GM12878 (cell line): ENCODE data around the gene FHL2. TPM values are rescaled to one million over a fixed set of nuclear protein-coding genes. Genes with fewer than 3 reads are reported as not detected.

Experiments
- ATAC-seq: fragments of 200-7000 bp; cut with Tn5 transposase; 3 replicates; pipeline ENCODE4 v1.9.1; 2020; ENCODE audit warnings: mild to moderate bottlenecking, moderate library complexity
- BruUV-seq: library from RNA; stranded (reverse); fragments of 400-500 nt; replicated peaks from 2 replicates; lab custom pipeline; 2021; lab: Mats Ljungman, UMichigan
- CTCF ChIA-PET: fragments of 300-600 bp; sonication (Branson Sonifier 250); formaldehyde crosslinking; extraction: SDS; loops from one replicate; lab custom pipeline; 2021; ENCODE audit warnings: inconsistent platforms; lab: Yijun Ruan, JAX
- POLR2A ChIA-PET: fragments of 350-600 bp; formaldehyde crosslinking; extraction: SDS; loops from one replicate; lab custom pipeline; 2021; ENCODE audit warnings: inconsistent platforms; lab: Charles Lee
- RAD21 ChIA-PET: fragments of 300-600 bp; sonication (Branson Sonifier 250); formaldehyde crosslinking; loops from one replicate; lab custom pipeline; 2023; ENCODE audit warnings: antibody characterized with exemption; ENCODE audit not compliant: unreplicated experiment; lab: Charles Lee
- SMC1A ChIA-PET: fragments of 300-600 bp; sonication (Branson Sonifier 250); formaldehyde crosslinking; loops from one replicate; lab custom pipeline; 2023; ENCODE audit not compliant: unreplicated experiment, uncharacterized antibody; lab: Charles Lee
- DNase-seq: peaks from one replicate; pipeline ENCODE4 v3.0.0-alpha.2; 2011; ENCODE audit warnings: low read depth, low spot score
- FAIRE-seq: peaks from 3 replicates; lab custom pipeline; 2011; peaks lifted over from hg19 to GRCh38; lab: Jason Lieb, UNC
- H2AFZ ChIP-seq: 2 replicates; pipeline ENCODE4 v1.6.0; 2011; ENCODE audit warnings: low read depth, low read length, control low read depth; ENCODE audit not compliant: control insufficient read depth
- H3K27ac ChIP-seq: 2 replicates; pipeline ENCODE4 v1.5.1; 2011; ENCODE audit warnings: control low read depth; ENCODE audit not compliant: control insufficient read depth, insufficient read depth
- H3K27me3 ChIP-seq, 2 experiments: replicated peaks in 1 of 2; 2 replicates each; pipeline versions ENCODE4 v1.6.0 to v1.6.1; 2011; ENCODE audit warnings: low read length in 1 of 2; ENCODE audit not compliant: control insufficient read depth in 2 of 2, insufficient read depth in 2 of 2
- H3K36me3 ChIP-seq, 2 experiments: 2 replicates each; pipeline ENCODE4 v1.5.1; 2011; ENCODE audit warnings: low read length in 1 of 2; ENCODE audit not compliant: control insufficient read depth in 2 of 2, insufficient read depth in 2 of 2
- H3K4me1 ChIP-seq: 2 replicates; pipeline ENCODE4 v1.6.1; 2011; ENCODE audit warnings: mild to moderate bottlenecking, low read length, moderate library complexity, mixed read lengths; ENCODE audit not compliant: control insufficient read depth, insufficient read depth
- H3K4me2 ChIP-seq: 2 replicates; pipeline ENCODE4 v1.6.0; 2011; ENCODE audit warnings: control low read depth; ENCODE audit not compliant: control insufficient read depth, insufficient read depth
- H3K4me3 ChIP-seq: fragments of 200-600 bp; sonication (generic); 2 replicates; pipeline ENCODE4 v1.5.1; 2016
- H3K79me2 ChIP-seq: 2 replicates; pipeline ENCODE4 v1.6.0; 2011; ENCODE audit warnings: low read length; ENCODE audit not compliant: control insufficient read depth, insufficient read depth
- H3K9ac ChIP-seq: 2 replicates; pipeline ENCODE4 v1.8.0; 2011; ENCODE audit warnings: low read length, control low read depth, mixed read lengths; ENCODE audit not compliant: control insufficient read depth, insufficient read depth
- H3K9me3 ChIP-seq: replicated peaks from 3 replicates; pipeline ENCODE4 v1.5.1; 2011; ENCODE audit warnings: mild to moderate bottlenecking, low read length; ENCODE audit not compliant: control insufficient read depth, insufficient read depth
- H4K20me1 ChIP-seq: 2 replicates; pipeline ENCODE4 v1.6.0; 2011; ENCODE audit not compliant: control insufficient read depth, insufficient read depth
- CBX5 ChIP-seq: sonication (generic); IDR thresholded peaks from 2 replicates; pipeline ENCODE4 v1.6.1; 2016; ENCODE audit warnings: low read depth, moderate library complexity, mild to moderate bottlenecking, inconsistent platforms
- GATAD2B ChIP-seq: fragments of 450-650 bp; conservative IDR thresholded peaks from 2 replicates; pipeline ENCODE4 v1.6.1; 2017; ENCODE audit warnings: low read depth, mild to moderate bottlenecking, moderate library complexity
- IKZF1 ChIP-seq: fragments of 450-650 bp; conservative IDR thresholded peaks from 2 replicates; pipeline ENCODE4 v1.6.1; 2017; ENCODE audit warnings: antibody characterized with exemption, mild to moderate bottlenecking
- IRF4 ChIP-seq: IDR thresholded peaks from 2 replicates; pipeline ENCODE4 v1.6.1; 2011; ENCODE audit warnings: low read depth, low read length
- JUNB ChIP-seq: IDR thresholded peaks from 2 replicates; pipeline ENCODE4 v1.6.1; 2016; ENCODE audit warnings: antibody characterized with exemption, mild to moderate bottlenecking
- LARP7 ChIP-seq: fragments of 450-650 bp; IDR thresholded peaks from 2 replicates; pipeline ENCODE4 v1.6.1; 2017; ENCODE audit warnings: mild to moderate bottlenecking
- MYC ChIP-seq: IDR thresholded peaks from 2 replicates; pipeline ENCODE4 v1.6.1; 2011; ENCODE audit warnings: mild to moderate bottlenecking, low read length, moderate library complexity, inconsistent platforms; ENCODE audit not compliant: insufficient read depth, insufficient replicate concordance, insufficient read length, severe bottlenecking
- RCOR1 ChIP-seq: conservative IDR thresholded peaks from 2 replicates; pipeline ENCODE4 v1.6.1; 2012; ENCODE audit warnings: low read depth, low read length, improper control_type of control experiment
- SMARCA5 ChIP-seq: fragments of 450-650 bp; IDR thresholded peaks from 2 replicates; pipeline ENCODE4 v1.6.1; 2017; ENCODE audit warnings: mild to moderate bottlenecking
- SRF ChIP-seq, 2 experiments: IDR thresholded peaks; 2 replicates each; pipeline ENCODE4 v1.6.1; 2011; ENCODE audit warnings: low read depth in 2 of 2, low read length in 2 of 2, mild to moderate bottlenecking in 1 of 2, moderate library complexity in 1 of 2
- TARDBP ChIP-seq: IDR thresholded peaks from 2 replicates; pipeline ENCODE4 v1.6.1; 2016; ENCODE audit warnings: borderline replicate concordance
- ZNF217 ChIP-seq: fragments of 450-650 bp; IDR thresholded peaks from 2 replicates; pipeline ENCODE4 v1.6.1; 2017; ENCODE audit warnings: antibody characterized with exemption, mild to moderate bottlenecking
- WGBS: methylation state at CpG from one replicate; pipeline ENCODE4 v1.1.6; 2016; ENCODE audit warnings: low lambda C conversion rate; ENCODE audit not compliant: insufficient replicate concordance, insufficient coverage; ENCODE audit errors: missing lambda C conversion rate; 5-methylcytosine and 5-hydroxymethylcytosine counted together
- in situ Hi-C: fragments of 300-500 bp; cut with MboI; formaldehyde crosslinking; loops from 9 replicates; pipeline ENCODE4 v1.14.3; 2018; ENCODE audit warnings: mixed read lengths
- intact Hi-C: fragments of 100-400 bp; cut with micrococcal nuclease; formaldehyde crosslinking; loops from one replicate; pipeline ENCODE4 v1.14.2; 2022; ENCODE audit not compliant: unreplicated experiment
- polyA plus RNA-seq, 11 experiments: library from polyadenylated mRNA; depleted of rRNA in 4 of 11; unstranded in 6 of 11; stranded (reverse) in 5 of 11; fragments of >200 nt; fragmentation: Nextera tagmentation in 4 of 11; fragmentation: Illumina TruSeq in 1 of 11; extraction: Ambion mirVana in 4 of 11; extraction: Trizol in 1 of 11; gene quantifications; 1 replicate in 1 of 11; 2 replicates in 10 of 11; pipeline versions ENCODE4 v1.2.1 to v1.2.3, GENCODE V29; 2011 to 2016; ENCODE audit warnings: inconsistent platforms in 2 of 11, missing spikeins in 2 of 11, low read depth in 1 of 11
- total RNA-seq, 4 experiments: library from RNA; depleted of rRNA in 3 of 4; stranded (reverse); fragments of >200 nt in 3 of 4; fragmentation: Illumina TruSeq in 1 of 4; extraction: Trizol in 1 of 4; gene quantifications; 2 replicates each; pipeline versions ENCODE4 v1.2.1 to v1.2.3, GENCODE V29; 2013 to 2021
- TF ChIP-seq, protein P1 (sequence below): fragments of 450-650 bp; IDR thresholded peaks from 2 replicates; pipeline ENCODE4 v1.6.1; 2017; ENCODE audit warnings: mild to moderate bottlenecking, moderate library complexity
- TF ChIP-seq, protein P2 (sequence below): fragments of 450-650 bp; IDR thresholded peaks from 2 replicates; pipeline ENCODE4 v1.6.1; 2014; ENCODE audit warnings: mild to moderate bottlenecking
- TF ChIP-seq, protein P3 (sequence below): fragments of 450-650 bp; formaldehyde crosslinking; IDR thresholded peaks from 2 replicates; pipeline ENCODE4 v1.4.0; 2022; ENCODE audit warnings: mild to moderate bottlenecking, moderate library complexity

The FHL2 gene
- total and polyA plus RNA-seq, 10 of the 15 experiments (the other 5 are each of a cell fraction or from before 2014, with no cell fraction given): 2.2 to 9.9 (median 4.5) TPM

DNA sequence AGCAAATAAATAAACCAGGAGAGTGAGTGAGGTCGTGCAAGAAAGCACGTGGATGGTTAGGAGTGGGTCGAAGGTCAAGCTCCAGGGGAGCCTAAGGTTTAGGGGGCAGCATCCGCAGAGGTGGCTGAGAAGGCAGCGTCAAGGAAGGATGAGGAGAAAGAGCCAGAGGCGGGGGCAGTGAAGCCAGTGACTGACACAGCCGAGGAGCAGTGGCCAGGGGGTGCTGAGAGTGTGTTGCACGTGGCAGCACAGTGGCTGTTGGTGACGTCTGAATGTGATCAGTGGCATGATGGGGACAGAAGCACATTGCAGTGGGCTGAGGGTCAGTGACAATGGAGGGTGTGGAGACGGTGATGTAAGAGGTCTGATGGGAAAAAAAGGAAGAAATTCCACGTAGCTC lies 13.7 kb upstream of the FHL2 start:
- ATAC-seq (peak; percentile 27; the same call in 2 of the 3 replicates), DNase-seq (no peak), FAIRE-seq (no peak)
- Histone ChIP-seq H3K4me1 (no peaks in the 10 kb centered on the region), H3K27ac (no peak overlapping the region), H3K4me3 (no peak overlapping the region), H3K36me3 (no peaks in the 10 kb centered on the region), H3K9ac (no peak overlapping the region), H3K4me2 (no peak overlapping the region), H3K9me3 (no peaks in the 10 kb centered on the region), H4K20me1 (no peaks in the 10 kb centered on the region), H3K79me2 (no peaks in the 10 kb centered on the region), H2AFZ (no peak overlapping the region), H3K27me3 (no peaks in the 10 kb centered on the region; a peak in 2 of 4 replicates)
- no TSS peak for BruUV-seq
- ChIA-PET SMC1A (interaction anchor here (0.7 to 2.5 kb wide), 6 partner anchors 9 to 84 kb away, joined by 3 to 8 read pairs (median 5); no protein-coding TSS in a partner anchor), RAD21 (interaction anchor here (1.0 kb wide), 1 partner anchor 108 kb away, joined by 3 read pairs; no protein-coding TSS in a partner anchor), POLR2A (no interaction called here), CTCF (interaction anchor here (1.2 to 1.4 kb wide), 2 partner anchors 8 to 42 kb away, joined by 3 to 5 read pairs; no protein-coding TSS in a partner anchor)
- no peak for TF ChIP-seq ZNF217
- TF ChIP-seq SRF (IDR thresholded peaks at IDR 0.05; ENCODE audit: low read depth in 2 of 2, low read length in 2 of 2): no peak
- no peak for TF ChIP-seq MYC
- TF ChIP-seq IRF4: no peak
- no peak for TF ChIP-seq LARP7
- TF ChIP-seq, protein P1, sequence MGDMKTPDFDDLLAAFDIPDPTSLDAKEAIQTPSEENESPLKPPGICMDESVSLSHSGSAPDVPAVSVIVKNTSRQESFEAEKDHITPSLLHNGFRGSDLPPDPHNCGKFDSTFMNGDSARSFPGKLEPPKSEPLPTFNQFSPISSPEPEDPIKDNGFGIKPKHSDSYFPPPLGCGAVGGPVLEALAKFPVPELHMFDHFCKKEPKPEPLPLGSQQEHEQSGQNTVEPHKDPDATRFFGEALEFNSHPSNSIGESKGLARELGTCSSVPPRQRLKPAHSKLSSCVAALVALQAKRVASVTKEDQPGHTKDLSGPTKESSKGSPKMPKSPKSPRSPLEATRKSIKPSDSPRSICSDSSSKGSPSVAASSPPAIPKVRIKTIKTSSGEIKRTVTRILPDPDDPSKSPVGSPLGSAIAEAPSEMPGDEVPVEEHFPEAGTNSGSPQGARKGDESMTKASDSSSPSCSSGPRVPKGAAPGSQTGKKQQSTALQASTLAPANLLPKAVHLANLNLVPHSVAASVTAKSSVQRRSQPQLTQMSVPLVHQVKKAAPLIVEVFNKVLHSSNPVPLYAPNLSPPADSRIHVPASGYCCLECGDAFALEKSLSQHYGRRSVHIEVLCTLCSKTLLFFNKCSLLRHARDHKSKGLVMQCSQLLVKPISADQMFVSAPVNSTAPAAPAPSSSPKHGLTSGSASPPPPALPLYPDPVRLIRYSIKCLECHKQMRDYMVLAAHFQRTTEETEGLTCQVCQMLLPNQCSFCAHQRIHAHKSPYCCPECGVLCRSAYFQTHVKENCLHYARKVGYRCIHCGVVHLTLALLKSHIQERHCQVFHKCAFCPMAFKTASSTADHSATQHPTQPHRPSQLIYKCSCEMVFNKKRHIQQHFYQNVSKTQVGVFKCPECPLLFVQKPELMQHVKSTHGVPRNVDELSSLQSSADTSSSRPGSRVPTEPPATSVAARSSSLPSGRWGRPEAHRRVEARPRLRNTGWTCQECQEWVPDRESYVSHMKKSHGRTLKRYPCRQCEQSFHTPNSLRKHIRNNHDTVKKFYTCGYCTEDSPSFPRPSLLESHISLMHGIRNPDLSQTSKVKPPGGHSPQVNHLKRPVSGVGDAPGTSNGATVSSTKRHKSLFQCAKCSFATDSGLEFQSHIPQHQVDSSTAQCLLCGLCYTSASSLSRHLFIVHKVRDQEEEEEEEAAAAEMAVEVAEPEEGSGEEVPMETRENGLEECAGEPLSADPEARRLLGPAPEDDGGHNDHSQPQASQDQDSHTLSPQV: no peak
- TF ChIP-seq IKZF1: no peak
- TF ChIP-seq GATAD2B: no peak
- TF ChIP-seq, protein P2, sequence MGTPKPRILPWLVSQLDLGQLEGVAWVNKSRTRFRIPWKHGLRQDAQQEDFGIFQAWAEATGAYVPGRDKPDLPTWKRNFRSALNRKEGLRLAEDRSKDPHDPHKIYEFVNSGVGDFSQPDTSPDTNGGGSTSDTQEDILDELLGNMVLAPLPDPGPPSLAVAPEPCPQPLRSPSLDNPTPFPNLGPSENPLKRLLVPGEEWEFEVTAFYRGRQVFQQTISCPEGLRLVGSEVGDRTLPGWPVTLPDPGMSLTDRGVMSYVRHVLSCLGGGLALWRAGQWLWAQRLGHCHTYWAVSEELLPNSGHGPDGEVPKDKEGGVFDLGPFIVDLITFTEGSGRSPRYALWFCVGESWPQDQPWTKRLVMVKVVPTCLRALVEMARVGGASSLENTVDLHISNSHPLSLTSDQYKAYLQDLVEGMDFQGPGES: no peak
- no peak for TF ChIP-seq JUNB
- TF ChIP-seq SMARCA5: no peak
- no peak for TF ChIP-seq RCOR1
- TF ChIP-seq, protein P3, sequence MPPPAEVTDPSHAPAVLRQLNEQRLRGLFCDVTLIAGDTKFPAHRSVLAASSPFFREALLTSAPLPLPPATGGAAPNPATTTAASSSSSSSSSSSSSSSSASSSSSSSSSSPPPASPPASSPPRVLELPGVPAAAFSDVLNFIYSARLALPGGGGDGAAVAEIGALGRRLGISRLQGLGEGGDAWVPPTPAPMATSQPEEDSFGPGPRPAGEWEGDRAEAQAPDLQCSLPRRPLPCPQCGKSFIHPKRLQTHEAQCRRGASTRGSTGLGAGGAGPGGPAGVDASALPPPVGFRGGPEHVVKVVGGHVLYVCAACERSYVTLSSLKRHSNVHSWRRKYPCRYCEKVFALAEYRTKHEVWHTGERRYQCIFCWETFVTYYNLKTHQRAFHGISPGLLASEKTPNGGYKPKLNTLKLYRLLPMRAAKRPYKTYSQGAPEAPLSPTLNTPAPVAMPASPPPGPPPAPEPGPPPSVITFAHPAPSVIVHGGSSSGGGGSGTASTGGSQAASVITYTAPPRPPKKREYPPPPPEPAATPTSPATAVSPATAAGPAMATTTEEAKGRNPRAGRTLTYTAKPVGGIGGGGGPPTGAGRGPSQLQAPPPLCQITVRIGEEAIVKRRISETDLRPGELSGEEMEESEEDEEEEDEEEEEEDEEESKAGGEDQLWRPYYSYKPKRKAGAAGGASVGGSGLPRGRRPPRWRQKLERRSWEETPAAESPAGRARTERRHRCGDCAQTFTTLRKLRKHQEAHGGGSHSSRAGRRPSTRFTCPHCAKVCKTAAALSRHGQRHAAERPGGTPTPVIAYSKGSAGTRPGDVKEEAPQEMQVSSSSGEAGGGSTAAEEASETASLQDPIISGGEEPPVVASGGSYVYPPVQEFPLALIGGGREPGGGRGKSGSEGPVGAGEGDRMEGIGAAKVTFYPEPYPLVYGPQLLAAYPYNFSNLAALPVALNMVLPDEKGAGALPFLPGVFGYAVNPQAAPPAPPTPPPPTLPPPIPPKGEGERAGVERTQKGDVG (CRISPR knock-in tag): no peak
- TF ChIP-seq CBX5: no peak
- no peak for TF ChIP-seq TARDBP
- intact Hi-C loops (no loop called here), in situ Hi-C loops (no loop called here)
- 32% methylated on average over 11 of the region's 11 CpGs for WGBS
